HG02943 (cell line): ENCODE measurements around the gene SPRYD3.
"Not testable (repeated sequence)": the region's sequence is repeated elsewhere in the genome, so short reads cannot be mapped to it uniquely, and the experiment has no call there.

Experiments
- ATAC-seq: cut with Tn5 transposase; IDR thresholded peaks from one replicate; pipeline ENCODE4 v1.9.1; 2021; ENCODE audit warnings: mild to moderate bottlenecking, low read depth, moderate library complexity; ENCODE audit not compliant: unreplicated experiment

The SPRYD3 gene

GRCh38 chr12:53079226-53080117, at the start of gene SPRYD3:
Gene SPRYD3 (minus strand): TSS chr12:53079390. CDS start chr12:53079333, 57 bp downstream.
- ATAC-seq = peak; percentile 96

GRCh38 chr12:53127169-53127568, 48.0 kb upstream of the SPRYD3 start:
- no peak for ATAC-seq

GRCh38 chr12:53124352-53124723, 45.1 kb upstream of the SPRYD3 start:
- no peak for ATAC-seq

- ATAC-seq = no peak
Measured at GRCh38 chr12:53123578-53124351, 44.6 kb upstream of the SPRYD3 start.

GRCh38 chr12:53122961-53123468, 43.8 kb upstream of the SPRYD3 start:
- ATAC-seq = no peak

- ATAC-seq = no peak
Measured at GRCh38 chr12:53120685-53121525, 41.7 kb upstream of the SPRYD3 start.

- ATAC-seq = no peak
Measured at GRCh38 chr12:53118751-53119300, 39.6 kb upstream of the SPRYD3 start.

- ATAC-seq = no peak
Measured at GRCh38 chr12:53115891-53116648, 36.9 kb upstream of the SPRYD3 start.

DNA sequence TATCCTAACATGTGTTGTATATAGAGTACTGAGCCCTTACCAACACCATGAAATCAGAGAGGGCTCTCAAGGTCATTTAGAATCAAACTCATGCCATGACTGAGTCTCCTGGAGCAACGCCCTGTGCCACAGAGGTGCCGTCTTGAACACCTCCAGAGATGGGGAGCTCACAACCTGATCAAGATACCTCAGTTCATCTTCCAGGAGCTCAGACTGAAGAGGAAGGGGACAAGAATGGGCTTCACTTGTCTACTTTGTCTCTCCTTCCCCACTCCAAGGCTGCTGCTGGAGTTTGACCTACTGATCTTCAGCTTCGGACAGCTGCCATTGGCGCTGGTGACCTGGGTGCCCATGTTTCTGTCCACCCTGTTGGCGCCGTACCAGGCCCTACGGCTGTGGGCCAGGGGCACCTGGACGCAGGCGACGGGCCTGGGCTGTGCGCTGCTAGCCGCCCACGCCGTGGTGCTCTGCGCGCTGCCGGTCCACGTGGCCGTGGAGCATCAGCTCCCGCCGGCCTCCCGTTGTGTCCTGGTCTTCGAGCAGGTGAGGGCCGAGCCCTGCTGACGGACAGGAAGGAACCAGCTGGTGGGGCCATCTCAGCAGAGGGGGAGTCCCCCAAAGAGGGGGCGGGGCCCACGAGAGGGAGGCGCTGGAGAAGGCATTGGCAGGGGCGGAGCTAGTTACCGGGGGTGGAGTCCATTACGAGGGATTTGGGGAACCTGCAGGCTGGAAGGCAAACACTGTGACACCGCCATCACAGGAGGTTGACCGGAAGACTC, 36.1 kb upstream of the SPRYD3 start:
- no peak for ATAC-seq

DNA sequence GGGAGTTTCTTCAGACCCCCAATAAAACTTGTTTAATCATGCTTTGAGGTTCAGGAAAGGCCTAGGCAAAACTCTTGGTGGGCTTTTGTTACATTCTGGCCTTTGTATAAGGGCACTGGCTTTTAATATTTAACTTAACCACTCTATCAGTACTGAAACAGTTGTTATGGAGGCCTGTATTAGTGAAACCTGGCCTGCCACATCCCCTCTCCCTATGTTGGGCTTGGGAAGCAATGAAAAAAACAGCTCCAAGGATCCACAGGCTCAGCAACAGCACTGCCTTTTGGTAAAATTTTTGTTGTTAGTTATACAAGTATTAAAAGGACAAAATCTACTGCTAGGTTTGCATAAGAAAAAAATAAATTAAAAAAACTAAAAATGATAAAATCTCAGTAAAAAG, 34.8 kb upstream of the SPRYD3 start:
- no peak for ATAC-seq

GRCh38 chr12:53113136-53113705, 34.0 kb upstream of the SPRYD3 start:
- ATAC-seq = no peak

- not testable (repeated sequence) for ATAC-seq
Measured at GRCh38 chr12:53112431-53112830, 33.2 kb upstream of the SPRYD3 start.

- ATAC-seq = no peak
Measured at GRCh38 chr12:53107122-53107521, 27.9 kb upstream of the SPRYD3 start.

DNA sequence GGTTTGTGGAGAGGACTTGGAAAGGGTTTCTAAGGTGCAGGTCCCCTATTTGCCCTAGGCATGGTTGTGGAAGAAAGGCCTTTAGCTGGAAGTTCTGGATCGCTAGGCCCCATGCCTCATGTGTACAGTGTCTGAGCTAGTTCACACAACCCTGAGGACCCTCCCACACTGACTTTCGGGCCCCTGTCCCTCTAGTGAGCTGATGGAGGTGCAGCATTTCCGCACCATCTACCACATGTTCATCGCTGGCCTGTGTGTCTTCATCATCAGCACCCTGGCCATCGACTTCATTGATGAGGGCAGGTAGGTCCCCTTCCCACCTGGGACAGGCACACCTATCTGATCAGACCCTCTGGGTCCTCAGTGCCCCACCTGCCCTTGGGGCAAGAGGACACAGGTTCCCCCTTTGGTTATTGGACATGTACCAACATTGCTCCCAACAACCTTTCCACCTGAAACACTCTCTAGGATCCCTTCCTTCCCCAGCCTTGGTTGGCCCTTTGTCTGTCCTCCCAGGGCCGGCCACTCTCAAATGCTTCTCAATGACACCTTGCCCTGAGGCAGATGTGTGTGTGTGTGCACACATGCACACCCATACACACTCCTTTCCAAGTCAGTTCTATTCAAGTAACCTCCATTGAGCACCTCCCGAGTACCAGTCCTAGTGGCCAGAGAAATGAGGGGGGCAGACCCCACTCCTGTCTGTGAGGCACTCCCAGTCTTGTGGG, 26.7 kb upstream of the SPRYD3 start:
- no peak for ATAC-seq

- ATAC-seq = no peak
Measured at GRCh38 chr12:53105256-53105655, 26.1 kb upstream of the SPRYD3 start.

GRCh38 chr12:53103860-53104305, 24.7 kb upstream of the SPRYD3 start:
- no peak for ATAC-seq

DNA sequence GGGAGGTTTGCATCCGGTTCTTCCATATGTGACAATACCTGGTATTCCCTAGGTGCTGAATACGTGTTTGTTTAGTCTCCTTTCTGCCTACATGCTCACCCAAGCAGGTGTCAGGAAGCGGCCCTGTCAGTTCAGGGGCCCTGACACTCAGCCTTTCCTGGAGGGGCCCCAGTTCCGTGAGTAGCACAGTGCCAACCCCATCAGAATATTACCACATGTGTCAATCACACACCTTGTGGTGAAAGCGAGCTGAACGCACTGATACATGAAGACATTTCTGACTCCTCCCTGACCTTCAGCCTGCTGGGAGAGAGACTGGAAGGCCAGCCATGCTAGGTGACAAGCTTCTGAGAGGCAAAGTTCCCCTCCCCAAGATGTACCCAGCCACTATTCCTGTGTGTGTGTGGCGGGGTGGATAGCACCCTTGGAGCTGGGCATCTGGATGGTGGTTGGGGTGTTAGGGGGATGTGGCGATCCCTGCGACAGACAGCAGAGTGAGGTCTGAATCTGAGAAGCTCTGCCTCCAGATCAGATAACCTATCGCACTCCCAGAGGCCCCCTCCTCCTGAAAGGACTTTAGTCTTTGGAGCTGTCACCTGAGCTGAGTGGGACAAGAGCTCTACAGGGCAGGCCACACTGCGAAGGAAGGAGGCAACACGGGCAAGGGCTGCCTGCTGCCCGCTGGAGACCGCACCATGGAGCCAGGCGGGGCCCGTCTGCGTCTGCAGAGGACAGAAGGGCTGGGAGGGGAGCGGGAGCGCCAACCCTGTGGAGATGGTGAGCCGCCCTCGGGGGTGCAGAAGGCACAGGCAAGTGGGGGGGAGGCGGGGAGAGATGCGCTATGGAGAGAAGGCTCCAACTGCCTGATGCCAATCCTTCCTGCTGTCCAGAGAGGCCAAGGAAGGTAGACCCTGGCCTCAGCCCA, 24.0 kb upstream of the SPRYD3 start, which contains the start of gene SOAT2:
SOAT2 (plus strand) TSS at position 604 of the 925 bp plus-strand sequence; CDS start at position 696, 92 bp downstream.
- ATAC-seq = peak; percentile 59
